HG03520 (cell line): Measurements from ENCODE around the gene GLYATL2.

ENCODE experiments used
- ATAC-seq: cut with Tn5 transposase; IDR thresholded peaks from one replicate; pipeline ENCODE4 v1.9.1; 2021; ENCODE audit warnings: mild to moderate bottlenecking, moderate library complexity; ENCODE audit not compliant: unreplicated experiment

Gene GLYATL2

GRCh38 chr11:58844361-58845005 lies at the start of gene GLYATL2:
Gene GLYATL2, minus strand, starts transcription at chr11:58844704. Its CDS starts 5,092 bp downstream, at chr11:58839612.
- no peak for ATAC-seq

- no peak for ATAC-seq
Measured at GRCh38 chr11:58893899-58894298, 49.4 kb upstream of the GLYATL2 start.

- no peak for ATAC-seq
Measured at GRCh38 chr11:58888579-58888978, 44.1 kb upstream of the GLYATL2 start.

GRCh38 chr11:58887452-58887851 lies 42.9 kb upstream of the GLYATL2 start:
- ATAC-seq = no peak

- ATAC-seq = no peak
Measured at GRCh38 chr11:58880625-58881024, 36.1 kb upstream of the GLYATL2 start.

- no peak for ATAC-seq
Measured at GRCh38 chr11:58880166-58880565, 35.7 kb upstream of the GLYATL2 start.

- no peak for ATAC-seq
Measured at GRCh38 chr11:58867556-58867955, 23.1 kb upstream of the GLYATL2 start.

- ATAC-seq = no peak
Measured at GRCh38 chr11:58866788-58867187, 22.3 kb upstream of the GLYATL2 start.

- no peak for ATAC-seq
Measured at GRCh38 chr11:58864335-58864734, 19.8 kb upstream of the GLYATL2 start.

GRCh38 chr11:58863697-58864096 lies 19.2 kb upstream of the GLYATL2 start:
- ATAC-seq = no peak

- no peak for ATAC-seq
Measured at GRCh38 chr11:58861533-58861932, 17.0 kb upstream of the GLYATL2 start.

- no peak for ATAC-seq
Measured at GRCh38 chr11:58856806-58857205, 12.3 kb upstream of the GLYATL2 start.

- ATAC-seq = no peak
Measured at GRCh38 chr11:58845386-58845785, 882 bp upstream of the GLYATL2 start.

GRCh38 chr11:58837707-58838388 lies 6.7 kb downstream of the GLYATL2 start:
- ATAC-seq = no peak

GRCh38 chr11:58832056-58832645 lies 12.4 kb downstream of the GLYATL2 start:
- ATAC-seq = no peak

- no peak for ATAC-seq
Measured at GRCh38 chr11:58830673-58831301, 13.7 kb downstream of the GLYATL2 start.

- ATAC-seq = no peak
Measured at GRCh38 chr11:58829786-58830185, 14.7 kb downstream of the GLYATL2 start.

- no peak for ATAC-seq
Measured at GRCh38 chr11:58813693-58814092, 30.8 kb downstream of the GLYATL2 start.

- ATAC-seq = no peak
Measured at GRCh38 chr11:58811499-58811898, 33.0 kb downstream of the GLYATL2 start.

- no peak for ATAC-seq
Measured at GRCh38 chr11:58807343-58807742, 37.2 kb downstream of the GLYATL2 start.

- ATAC-seq = no peak
Measured at GRCh38 chr11:58805065-58805464, 39.4 kb downstream of the GLYATL2 start.
